Mesothelial cell of epicardium (in vitro differentiated cells): ENCODE measurements around the gene TSEN54. TPM values are rescaled to one million over a fixed set of nuclear protein-coding genes. Genes with fewer than 3 reads are reported as not detected.
A peak's percentile ranks its signal among the peaks of the same experiment; 100 is the strongest.
"Not testable (repeated sequence)": the region's sequence is repeated elsewhere in the genome, so short reads cannot be mapped to it uniquely, and the experiment has no call there.

Experiments
- DNase-seq, 2 experiments: peaks; one replicate each; pipeline ENCODE4 v3.0.0; 2021; ENCODE audit warnings: low spot score in 2 of 2; ENCODE audit not compliant: unreplicated experiment in 2 of 2
- H3K27ac Mint-ChIP-seq: 2 replicates; pipeline ENCODE4 v1.8.0; 2021; ENCODE audit warnings: mixed read lengths
- H3K27me3 Mint-ChIP-seq: 2 replicates; pipeline ENCODE4 v1.8.0; 2021; ENCODE audit warnings: low read depth, mixed read lengths
- H3K36me3 Mint-ChIP-seq: 2 replicates; pipeline ENCODE4 v1.8.0; 2021; ENCODE audit warnings: mixed read lengths
- H3K4me1 Mint-ChIP-seq: 2 replicates; pipeline ENCODE4 v1.8.0; 2021; ENCODE audit warnings: mixed read lengths
- H3K4me3 Mint-ChIP-seq: 2 replicates; pipeline ENCODE4 v1.8.0; 2021; ENCODE audit warnings: mild to moderate bottlenecking, moderate library complexity, mixed read lengths
- H3K9me3 Mint-ChIP-seq: 2 replicates; pipeline ENCODE4 v1.8.0; 2021; ENCODE audit warnings: mixed read lengths
- CTCF ChIP-seq: fragments of 200-600 bp; sonication (generic); IDR thresholded peaks from one replicate; pipeline ENCODE4 v1.5.0; 2021; ENCODE audit warnings: antibody characterized with exemption; ENCODE audit not compliant: unreplicated experiment
- total RNA-seq: library from RNA; stranded (reverse); gene quantifications from 3 replicates; pipeline ENCODE4 v1.2.1, GENCODE V29; 2021

TSEN54 gene
- total RNA-seq, 1 donor from 2014 or later = 31.8 TPM

GRCh38 chr17:75518201-75518600, 1.9 kb downstream of the TSEN54 start:
- H3K36me3 Mint-ChIP-seq = peaks cover 11% of the 10 kb centered on the region
- DNase-seq = no peak
- H3K4me1 Mint-ChIP-seq = peaks cover 24% of the 10 kb centered on the region
- no peaks in the 10 kb centered on the region for H3K9me3 Mint-ChIP-seq
- no peak for TF ChIP-seq CTCF
- H3K27ac Mint-ChIP-seq = no peak overlapping the region
- H3K27me3 Mint-ChIP-seq = no peaks in the 10 kb centered on the region
- peak overlapping the region; percentile 77 for H3K4me3 Mint-ChIP-seq

- no peaks in the 10 kb centered on the region for H3K27me3 Mint-ChIP-seq
- H3K36me3 Mint-ChIP-seq = peaks cover 14% of the 10 kb centered on the region
- no peak for TF ChIP-seq CTCF
- H3K4me1 Mint-ChIP-seq = peaks cover 16% of the 10 kb centered on the region
- no peak overlapping the region for H3K27ac Mint-ChIP-seq
- H3K9me3 Mint-ChIP-seq = no peaks in the 10 kb centered on the region
- DNase-seq = no peak
- H3K4me3 Mint-ChIP-seq = no peak overlapping the region
Observed at GRCh38 chr17:75518983-75519537, 2.7 kb downstream of the TSEN54 start.

- not testable (repeated sequence) for H3K27me3 Mint-ChIP-seq, H3K9me3 Mint-ChIP-seq, DNase-seq, H3K4me3 Mint-ChIP-seq, H3K27ac Mint-ChIP-seq
- Mint-ChIP-seq H3K36me3 (peaks cover 14% of the 10 kb centered on the region), H3K4me1 (peaks cover 15% of the 10 kb centered on the region)
Observed at GRCh38 chr17:75520413-75520812, 4.1 kb downstream of the TSEN54 start.

- Mint-ChIP-seq H3K27me3 (peaks cover 3% of the 10 kb centered on the region), H3K9me3 (no peaks in the 10 kb centered on the region), H3K36me3 (peaks cover 14% of the 10 kb centered on the region), H3K4me3 (no peak overlapping the region), H3K27ac (no peak overlapping the region), H3K4me1 (peaks cover 17% of the 10 kb centered on the region)
- no peak for TF ChIP-seq CTCF
- no peak for DNase-seq
Observed at GRCh38 chr17:75521290-75521689, 5.0 kb downstream of the TSEN54 start.

- Mint-ChIP-seq H3K4me1 (peaks cover 20% of the 10 kb centered on the region), H3K27me3 (peaks cover 12% of the 10 kb centered on the region), H3K27ac (no peak overlapping the region), H3K36me3 (peaks cover 14% of the 10 kb centered on the region), H3K9me3 (no peaks in the 10 kb centered on the region), H3K4me3 (no peak overlapping the region)
- TF ChIP-seq CTCF = no peak
- no peak for DNase-seq
Observed at GRCh38 chr17:75521951-75522727, 5.8 kb downstream of the TSEN54 start.

GRCh38 chr17:75523647-75524046, 7.3 kb downstream of the TSEN54 start:
- Mint-ChIP-seq H3K4me3 (no peak overlapping the region), H3K27me3 (peaks cover 12% of the 10 kb centered on the region), H3K36me3 (peaks cover 12% of the 10 kb centered on the region), H3K4me1 (peaks cover 9% of the 10 kb centered on the region), H3K9me3 (no peaks in the 10 kb centered on the region), H3K27ac (no peak overlapping the region)
- TF ChIP-seq CTCF = no peak
- DNase-seq = no peak
